Measurements from ENCODE around the gene NATD1.

GRCh38 chr17:21228845-21229244, 24.4 kb downstream of the NATD1 start:
- no peak for TF ChIP-seq CTCF (IDR thresholded peaks at IDR 0.05)
- TF ChIP-seq POLR2A (IDR thresholded peaks at IDR 0.05), result no peak
- no peak for TF ChIP-seq POLR2AphosphoS5 (IDR thresholded peaks at IDR 0.05)
